Endothelial cell of umbilical vein (primary cell): ENCODE results near the gene ODF2L.

Experiments used
- CTCF ChIP-seq, 2 donors: IDR thresholded peaks; 1 replicate in 1 of 2; 2 replicates in 1 of 2; pipeline ENCODE4 v1.5.1; 2011; ENCODE audit warnings: low read length in 2 of 2, mild to moderate bottlenecking in 2 of 2, moderate library complexity in 2 of 2, control low read depth in 1 of 2, inconsistent platforms in 1 of 2, low read depth in 1 of 2; ENCODE audit not compliant: insufficient read depth in 1 of 2; ENCODE audit errors: extremely low read depth in 1 of 2
- EZH2 ChIP-seq: IDR thresholded peaks from 2 replicates; pipeline ENCODE4 v1.6.1; 2012; ENCODE audit warnings: borderline replicate concordance, low read depth, mild to moderate bottlenecking, moderate library complexity, low read length, inconsistent platforms; ENCODE audit not compliant: severe bottlenecking
- JUN ChIP-seq: IDR thresholded peaks from 2 replicates; pipeline ENCODE4 v1.6.1; 2011; ENCODE audit warnings: borderline replicate concordance, low read depth; ENCODE audit not compliant: insufficient read length, insufficient read depth
- POLR2AphosphoS5 ChIP-seq: IDR thresholded peaks from 2 replicates; pipeline ENCODE4 v1.6.1; 2012; ENCODE audit warnings: low read depth, mild to moderate bottlenecking, control low read depth, low read length, moderate library complexity; ENCODE audit not compliant: insufficient read depth

GRCh38 chr1:86377341-86377740, 18.8 kb downstream of the ODF2L start:
- TF ChIP-seq CTCF (IDR thresholded peaks at IDR 0.05; ENCODE audit: extremely low read depth in 1 of 2, insufficient read depth in 1 of 2, low read depth in 1 of 2, low read length in 2 of 2), result no peak
- TF ChIP-seq EZH2, result no peak
- TF ChIP-seq JUN, result no peak
- no peak for TF ChIP-seq POLR2AphosphoS5
